ENCODE data around the gene XDH.

The XDH gene

GRCh38 chr2:31390324-31390723, 24.2 kb downstream of the XDH start:
- H3K4me3 ChIP-seq (replicated peaks; ENCODE audit: insufficient read depth, low read length): no peak overlapping the region
- no peaks in the 10 kb centered on the region for H3K27me3 ChIP-seq (ENCODE audit: insufficient read depth, poor library complexity, severe bottlenecking)
- H3K27ac ChIP-seq (replicated peaks): no peak overlapping the region
- no peak for TF ChIP-seq SPI1 (IDR thresholded peaks at IDR 0.05; ENCODE audit: borderline replicate concordance, low read depth)
- TF ChIP-seq REST (IDR thresholded peaks at IDR 0.05; ENCODE audit: insufficient replicate concordance, low read depth): no peak
- TF ChIP-seq POLR2AphosphoS5 (IDR thresholded peaks at IDR 0.05; ENCODE audit: low read depth): no peak
- no peak for TF ChIP-seq GABPA (IDR thresholded peaks at IDR 0.05; ENCODE audit: low read depth)
- TF ChIP-seq, protein P1, sequence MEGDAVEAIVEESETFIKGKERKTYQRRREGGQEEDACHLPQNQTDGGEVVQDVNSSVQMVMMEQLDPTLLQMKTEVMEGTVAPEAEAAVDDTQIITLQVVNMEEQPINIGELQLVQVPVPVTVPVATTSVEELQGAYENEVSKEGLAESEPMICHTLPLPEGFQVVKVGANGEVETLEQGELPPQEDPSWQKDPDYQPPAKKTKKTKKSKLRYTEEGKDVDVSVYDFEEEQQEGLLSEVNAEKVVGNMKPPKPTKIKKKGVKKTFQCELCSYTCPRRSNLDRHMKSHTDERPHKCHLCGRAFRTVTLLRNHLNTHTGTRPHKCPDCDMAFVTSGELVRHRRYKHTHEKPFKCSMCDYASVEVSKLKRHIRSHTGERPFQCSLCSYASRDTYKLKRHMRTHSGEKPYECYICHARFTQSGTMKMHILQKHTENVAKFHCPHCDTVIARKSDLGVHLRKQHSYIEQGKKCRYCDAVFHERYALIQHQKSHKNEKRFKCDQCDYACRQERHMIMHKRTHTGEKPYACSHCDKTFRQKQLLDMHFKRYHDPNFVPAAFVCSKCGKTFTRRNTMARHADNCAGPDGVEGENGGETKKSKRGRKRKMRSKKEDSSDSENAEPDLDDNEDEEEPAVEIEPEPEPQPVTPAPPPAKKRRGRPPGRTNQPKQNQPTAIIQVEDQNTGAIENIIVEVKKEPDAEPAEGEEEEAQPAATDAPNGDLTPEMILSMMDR (IDR thresholded peaks at IDR 0.05; ENCODE audit: insufficient read depth, low read length): no peak
- no peak for DNase-seq (ENCODE audit: low read depth in 1 of 2, low spot score in 1 of 2)

DNA sequence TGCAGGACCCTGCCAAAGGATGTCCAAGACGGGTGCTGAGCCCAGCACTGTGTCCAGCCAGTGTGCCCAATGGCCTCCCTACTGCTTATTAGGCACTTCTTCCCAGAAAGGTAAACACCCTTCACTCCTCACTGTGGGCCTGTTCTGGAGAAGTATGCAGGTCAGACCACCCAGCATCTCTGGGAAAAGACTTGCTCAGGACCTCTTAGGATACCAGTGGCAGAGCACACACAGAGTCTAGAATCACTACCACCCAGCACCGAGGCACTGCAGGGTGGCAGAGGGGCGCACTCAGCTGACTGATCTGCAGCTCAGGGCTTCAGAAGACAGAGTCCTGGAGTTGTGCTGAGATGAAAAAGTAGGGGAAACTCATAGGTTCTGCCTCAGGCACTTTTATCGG, 25.8 kb downstream of the XDH start:
- Histone ChIP-seq H3K27ac (replicated peaks) (no peak overlapping the region), H3K4me3 (replicated peaks; ENCODE audit: insufficient read depth, low read length) (no peak overlapping the region), H3K27me3 (ENCODE audit: insufficient read depth, poor library complexity, severe bottlenecking) (no peaks in the 10 kb centered on the region)
- no peak for DNase-seq (ENCODE audit: low read depth in 1 of 2, low spot score in 1 of 2)
- TF ChIP-seq GABPA (IDR thresholded peaks at IDR 0.05; ENCODE audit: low read depth) (no peak), SPI1 (IDR thresholded peaks at IDR 0.05; ENCODE audit: borderline replicate concordance, low read depth) (no peak)

GRCh38 chr2:31387850-31388249, 26.7 kb downstream of the XDH start:
- Histone ChIP-seq H3K4me3 (replicated peaks; ENCODE audit: insufficient read depth, low read length) (no peak overlapping the region), H3K27ac (replicated peaks) (no peak overlapping the region), H3K27me3 (ENCODE audit: insufficient read depth, poor library complexity, severe bottlenecking) (no peaks in the 10 kb centered on the region)
- DNase-seq (ENCODE audit: low read depth in 1 of 2, low spot score in 1 of 2): no peak
- TF ChIP-seq SPI1 (IDR thresholded peaks at IDR 0.05; ENCODE audit: borderline replicate concordance, low read depth) (no peak), POLR2AphosphoS5 (IDR thresholded peaks at IDR 0.05; ENCODE audit: low read depth) (no peak), GABPA (IDR thresholded peaks at IDR 0.05; ENCODE audit: low read depth) (no peak), REST (IDR thresholded peaks at IDR 0.05; ENCODE audit: insufficient replicate concordance, low read depth) (no peak)
- TF ChIP-seq, protein P1 (IDR thresholded peaks at IDR 0.05; ENCODE audit: insufficient read depth, low read length): no peak

- no peak overlapping the region for H3K4me3 ChIP-seq (replicated peaks; ENCODE audit: insufficient read depth, low read length)
- no peak for DNase-seq (ENCODE audit: low read depth in 1 of 2, low spot score in 1 of 2)
- H3K27me3 ChIP-seq (ENCODE audit: insufficient read depth, poor library complexity, severe bottlenecking): no peaks in the 10 kb centered on the region
- H3K27ac ChIP-seq (replicated peaks): no peak overlapping the region
- TF ChIP-seq REST (IDR thresholded peaks at IDR 0.05; ENCODE audit: insufficient replicate concordance, low read depth): no peak
- no peak for TF ChIP-seq SPI1 (IDR thresholded peaks at IDR 0.05; ENCODE audit: borderline replicate concordance, low read depth)
- TF ChIP-seq GABPA (IDR thresholded peaks at IDR 0.05; ENCODE audit: low read depth): no peak
- no peak for TF ChIP-seq POLR2AphosphoS5 (IDR thresholded peaks at IDR 0.05; ENCODE audit: low read depth)
Observed at GRCh38 chr2:31386648-31387047, 27.9 kb downstream of the XDH start.

Measured in HL-60 (cell line).